ENCODE data around the gene ATP1A3. TPM values are rescaled to one million over a fixed set of nuclear protein-coding genes. Genes with fewer than 3 reads are reported as not detected.
"Not testable (repeated sequence)": the region's sequence is repeated elsewhere in the genome, so short reads cannot be mapped to it uniquely, and the experiment has no call there.

The ATP1A3 gene
- under 1 TPM in 3 of 5 donors, not detected in 2; 0.19 to 0.38 (median 0.24) TPM for polyA plus RNA-seq (ENCODE audit: insufficient read depth in 1 of 5, insufficient read length in 5 of 5, low replicate concordance in 1 of 5)
- long read RNA-seq, donor 1, result 0 reads
- long read RNA-seq, donor 2, result 0 reads
- long read RNA-seq, donor 3, result 0 reads
- long read RNA-seq, donor 4, result 0 reads
- long read RNA-seq, donor 5, result 0 reads
- long read RNA-seq, donor 6, result 0 reads
- long read RNA-seq, donor 7, result 0 reads
- long read RNA-seq, donor 8, result 0 reads

GRCh38 chr19:41993612-41994483 lies at the start of gene ATP1A3:
ATP1A3 (minus strand) TSS chr19:41994230; CDS start chr19:41994076, 154 bp downstream.
- DNase-seq, result no peak

DNA sequence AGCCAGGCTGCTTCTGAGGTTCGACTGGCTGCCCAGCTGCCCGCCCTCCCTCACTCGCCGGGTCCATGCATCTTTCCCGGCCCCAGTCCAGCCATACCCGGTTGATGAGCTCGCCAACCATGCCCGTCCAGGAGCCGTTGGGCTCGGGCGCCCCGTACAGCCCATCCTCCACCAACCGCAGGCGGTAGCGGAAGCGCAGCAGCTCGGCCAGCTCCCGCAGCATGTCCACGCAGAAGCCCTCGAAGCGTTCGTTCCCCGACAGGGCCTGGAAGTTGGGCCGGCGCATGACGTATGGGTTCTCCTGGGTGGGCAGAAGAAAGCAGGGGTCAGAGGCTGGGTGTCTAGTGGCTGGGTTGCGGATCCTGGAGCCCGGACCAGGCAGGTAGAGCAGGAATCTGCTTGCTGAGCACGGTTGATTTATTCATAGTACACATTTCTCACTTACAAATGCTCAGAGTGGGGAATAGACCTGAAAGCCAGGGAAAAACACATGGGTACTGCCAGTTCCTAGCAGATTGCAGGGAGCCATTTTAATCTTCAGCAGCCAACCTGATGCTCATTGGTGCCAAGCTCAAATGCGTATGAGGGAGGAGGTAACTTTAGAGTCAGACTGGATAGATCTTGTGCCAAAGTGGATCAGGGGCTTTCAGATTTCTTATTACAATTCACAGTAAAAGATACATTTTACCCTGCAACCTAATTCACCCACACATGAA lies 48.6 kb upstream of the ATP1A3 start:
- DNase-seq, result no peak

- DNase-seq, result not testable (repeated sequence)
These were observed 46.5 kb upstream of the ATP1A3 start for GRCh38 chr19:42040491-42040890.

DNA sequence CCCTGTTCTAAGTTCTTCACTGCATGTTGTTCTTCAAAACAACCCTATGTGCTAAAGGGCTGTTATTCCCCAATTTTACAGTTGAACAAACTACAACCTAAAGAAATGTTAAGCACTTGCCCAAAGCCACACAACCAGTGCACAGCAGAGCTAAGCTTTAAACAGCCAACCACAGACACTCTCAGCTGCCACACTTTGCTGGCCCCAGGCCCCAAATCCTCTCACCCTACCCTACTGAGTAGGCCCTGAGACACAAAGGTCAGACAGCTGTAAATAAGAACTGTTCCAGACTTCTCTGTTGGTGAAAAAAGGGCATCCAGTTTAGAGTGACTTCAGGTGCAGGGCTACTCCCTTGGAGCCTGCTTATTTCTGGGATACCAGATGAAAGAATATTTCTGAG lies 46.0 kb upstream of the ATP1A3 start:
- DNase-seq, result no peak

- DNase-seq, result no peak
These were observed 44.6 kb upstream of the ATP1A3 start for GRCh38 chr19:42038666-42039065.

- DNase-seq, result no peak
These were observed 43.6 kb upstream of the ATP1A3 start for GRCh38 chr19:42037649-42038048.

- DNase-seq, result peak; percentile 28 to 33
These were observed 40.8 kb upstream of the ATP1A3 start for GRCh38 chr19:42034640-42035391.

GRCh38 chr19:42033413-42033812 lies 39.4 kb upstream of the ATP1A3 start:
- no peak for DNase-seq

DNA sequence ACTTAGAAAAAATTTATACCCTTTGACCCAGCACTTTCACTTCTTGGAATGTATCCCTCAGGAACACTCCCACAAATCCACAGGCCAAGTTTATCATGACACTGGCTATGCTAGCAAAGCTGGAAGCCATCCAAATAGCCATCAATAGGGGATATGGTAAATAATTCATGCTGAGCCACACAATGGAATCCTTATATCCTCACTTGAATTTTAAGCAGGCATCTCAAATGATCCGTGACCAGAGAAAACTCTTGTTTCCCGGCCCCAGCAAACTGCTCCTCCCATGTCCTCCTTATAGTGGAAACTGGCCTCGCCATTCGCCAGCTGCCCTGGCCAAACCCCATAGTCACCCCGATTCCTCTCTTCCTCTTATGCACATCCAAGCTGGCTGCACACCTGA lies 38.4 kb upstream of the ATP1A3 start:
- DNase-seq, result no peak

- DNase-seq, result no peak
These were observed 36.8 kb upstream of the ATP1A3 start for GRCh38 chr19:42030645-42031440.

DNA sequence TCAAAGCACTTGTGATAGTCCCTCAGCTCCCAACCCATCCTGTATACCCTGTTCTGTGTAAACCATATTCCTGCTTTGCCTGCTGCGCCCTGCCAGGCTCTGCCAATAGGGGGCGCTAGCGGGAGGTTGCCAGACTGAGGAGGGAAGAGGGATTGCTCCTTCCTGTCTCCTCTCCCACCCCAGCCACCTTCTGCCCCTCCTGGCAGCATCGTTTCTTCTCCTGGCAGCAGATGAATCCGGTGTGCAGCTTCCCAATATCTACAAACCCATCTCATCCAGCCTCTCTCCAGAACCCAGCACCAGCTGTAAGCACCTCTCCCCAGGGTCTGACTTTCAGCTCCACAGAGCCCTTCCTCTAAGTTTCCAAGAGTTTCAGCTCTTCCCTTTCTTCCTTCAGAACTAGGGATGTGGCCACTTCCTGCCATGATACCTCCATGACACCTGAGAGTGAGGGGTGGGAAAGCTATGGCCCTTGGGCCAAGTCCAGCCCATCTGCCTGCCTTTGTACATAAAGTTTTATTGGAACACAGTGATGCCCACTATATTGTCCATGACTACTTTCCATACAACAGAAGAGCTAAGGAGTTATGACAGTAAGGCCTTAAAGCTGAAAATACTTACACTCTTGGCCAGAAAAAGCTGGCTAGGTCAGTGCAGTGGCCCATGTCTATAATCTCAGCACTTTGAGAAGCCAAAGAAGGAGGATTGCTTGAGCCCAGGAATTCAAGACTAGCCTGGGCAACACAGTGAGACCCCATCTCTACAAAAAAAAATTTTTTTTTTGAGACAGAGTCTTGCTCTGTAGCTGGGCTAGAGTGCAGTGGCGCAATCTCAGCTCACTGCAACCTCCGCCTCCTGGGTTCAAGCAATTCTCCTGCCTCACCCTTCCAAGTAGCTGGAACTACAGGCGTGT lies 34.5 kb upstream of the ATP1A3 start:
- DNase-seq, result no peak

DNA sequence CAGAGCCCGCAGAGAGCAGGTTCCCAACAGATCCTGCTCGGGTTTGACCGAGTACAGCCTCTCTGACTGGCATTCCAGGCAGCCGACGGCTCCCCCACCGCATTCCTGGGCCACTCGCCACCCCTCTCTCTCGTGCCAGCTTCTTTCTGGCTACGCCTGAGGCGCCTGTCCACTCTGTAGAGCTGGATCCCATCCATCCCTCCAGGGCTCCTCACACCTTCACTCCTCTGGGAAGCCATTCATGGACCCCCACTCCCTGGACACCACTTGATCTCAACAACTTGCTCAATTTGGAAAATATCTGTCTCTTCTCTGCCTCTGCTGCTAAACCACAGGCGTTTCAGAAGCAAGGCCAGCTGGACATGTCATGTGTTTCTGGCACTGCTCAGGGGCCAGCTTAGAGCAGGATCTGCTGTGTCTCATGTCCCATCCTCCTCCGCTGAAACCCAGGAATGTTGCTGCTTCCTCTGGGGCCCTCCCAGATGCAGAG lies 30.6 kb upstream of the ATP1A3 start:
- DNase-seq, result peak; percentile 85 to 89

- DNase-seq, result no peak
These were observed 29.9 kb upstream of the ATP1A3 start for GRCh38 chr19:42023943-42024260.

GRCh38 chr19:42023121-42023942 lies 29.3 kb upstream of the ATP1A3 start:
- no peak for DNase-seq

- no peak for DNase-seq
These were observed 28.6 kb upstream of the ATP1A3 start for GRCh38 chr19:42022616-42023015.

DNA sequence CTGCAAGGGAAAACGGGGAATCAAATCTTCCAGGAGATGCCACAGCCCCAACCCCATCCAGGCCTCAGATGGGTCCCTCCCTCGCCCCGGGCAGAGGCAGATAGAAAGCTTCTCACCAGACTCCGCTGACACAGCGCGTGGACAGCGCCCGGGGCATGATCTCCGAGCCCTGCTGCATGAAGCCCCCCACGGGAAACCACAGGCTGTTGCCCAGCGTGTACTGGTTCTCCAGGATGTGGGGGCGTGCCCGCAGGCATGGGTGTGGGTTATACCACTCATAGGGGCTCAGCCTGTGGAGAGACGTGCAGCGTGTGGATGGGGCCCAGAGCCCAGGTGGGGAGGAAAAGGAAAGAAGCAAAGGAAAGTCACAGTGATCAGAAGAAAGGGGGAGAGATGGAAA lies 27.2 kb upstream of the ATP1A3 start:
- no peak for DNase-seq

DNA sequence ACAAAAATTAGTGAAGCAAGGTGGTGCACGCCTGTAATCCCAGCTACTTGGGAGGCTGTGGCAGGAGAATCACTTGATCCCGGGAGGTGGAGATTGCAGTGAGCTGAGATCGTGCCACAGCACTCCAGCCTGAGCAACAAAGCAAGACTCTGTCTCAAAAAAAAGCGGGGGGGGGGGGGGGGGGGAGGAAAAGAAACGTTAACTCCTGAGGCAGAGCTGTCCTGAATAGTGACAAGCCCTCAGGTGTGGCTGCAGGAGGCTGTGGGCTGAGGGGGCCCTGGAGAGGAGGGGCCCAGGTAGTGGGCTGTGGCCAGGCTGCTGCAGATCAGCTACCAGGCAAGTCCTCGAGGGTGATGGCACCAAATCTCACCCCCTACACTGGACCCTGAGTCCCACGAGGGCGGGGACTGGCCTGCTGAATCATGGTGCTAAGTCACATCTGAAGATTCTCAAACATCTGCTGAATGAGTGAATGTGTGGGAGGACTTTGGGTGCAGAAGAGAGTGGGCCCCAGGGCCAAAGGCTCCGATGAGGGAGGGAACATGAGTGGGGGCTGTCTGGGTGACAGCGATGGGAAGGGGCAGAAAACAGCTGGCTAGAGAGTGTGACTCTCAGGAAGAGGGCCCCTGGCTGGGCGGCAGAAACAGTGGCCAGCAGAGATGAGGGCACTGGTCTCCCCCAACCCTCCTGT lies 24.6 kb upstream of the ATP1A3 start:
- DNase-seq, result no peak

DNA sequence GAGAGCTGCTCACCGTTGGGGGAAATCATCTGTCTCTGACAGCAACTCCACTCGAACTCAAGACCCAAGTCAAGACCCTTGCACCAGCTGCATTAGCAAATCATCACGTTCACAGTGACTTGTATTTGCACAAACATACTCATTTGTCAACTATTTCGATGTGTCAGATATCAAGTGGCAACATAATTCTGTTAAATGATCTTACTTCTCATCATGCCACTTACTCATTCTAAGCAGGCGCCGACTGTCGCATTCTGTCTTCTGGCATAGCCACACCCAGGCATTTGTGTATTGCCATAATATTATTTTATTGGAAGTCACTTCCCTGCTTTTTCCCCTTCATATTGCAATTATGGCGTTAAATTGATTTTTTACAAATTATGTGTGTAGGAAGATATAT lies 23.0 kb upstream of the ATP1A3 start:
- no peak for DNase-seq

Data from right lung (tissue), 10 donors.